ENCODE data around the gene MCU.
"Not testable (repeated sequence)": the region's sequence is repeated elsewhere in the genome, so short reads cannot be mapped to it uniquely, and the experiment has no call there.

MCU gene

DNA sequence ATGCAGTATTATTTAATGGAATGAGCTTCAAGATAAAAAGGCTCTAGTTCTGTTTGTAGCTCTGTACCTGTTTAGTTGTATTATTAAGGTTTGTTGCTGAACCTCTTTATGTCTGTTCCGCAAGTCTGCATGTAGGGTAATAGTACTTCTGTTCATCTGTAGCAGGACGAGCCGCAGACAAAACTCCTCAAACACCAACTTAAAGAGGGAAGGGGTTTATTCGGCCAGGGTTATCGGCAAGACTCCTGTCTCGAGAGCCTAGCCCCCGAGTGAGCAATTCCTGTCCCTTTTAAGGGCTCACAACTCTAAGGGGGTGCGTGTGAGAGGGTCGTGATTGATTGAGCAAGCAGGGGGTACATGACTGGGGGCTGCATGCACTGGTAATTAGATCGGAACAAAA lies 67.0 kb downstream of the MCU start:
- H3K27me3 ChIP-seq (replicated peaks in 2 of 5; ENCODE audit: control insufficient read depth in 4 of 5, insufficient read depth in 5 of 5, low read length in 4 of 5); POLR2A ChIA-PET; H3K4me1 ChIP-seq (ENCODE audit: control extremely low read depth in 1 of 4, control insufficient read depth in 4 of 4, insufficient read depth in 4 of 4, low read length in 3 of 4); H3K9me3 ChIP-seq (ENCODE audit: control extremely low read depth in 1 of 5, control insufficient read depth in 4 of 5, insufficient read depth in 2 of 5, low read depth in 1 of 5, low read length in 4 of 5); H3K36me3 ChIP-seq (ENCODE audit: control insufficient read depth in 4 of 4, insufficient read depth in 4 of 4, low read length in 3 of 4); H3K27ac ChIP-seq (ENCODE audit: insufficient read depth in 1 of 2, low read depth in 1 of 2, low read length in 2 of 2, poor library complexity in 1 of 2, severe bottlenecking in 2 of 2); CTCF ChIA-PET; DNase-seq; H3K4me3 ChIP-seq (ENCODE audit: control insufficient read depth in 1 of 7, extremely low read depth in 1 of 7, insufficient read depth in 4 of 7, low read depth in 2 of 7, low read length in 6 of 7): not testable (repeated sequence)
- WGBS (ENCODE audit: insufficient coverage): 96% methylated on average over 4 of the region's 10 CpGs

DNA sequence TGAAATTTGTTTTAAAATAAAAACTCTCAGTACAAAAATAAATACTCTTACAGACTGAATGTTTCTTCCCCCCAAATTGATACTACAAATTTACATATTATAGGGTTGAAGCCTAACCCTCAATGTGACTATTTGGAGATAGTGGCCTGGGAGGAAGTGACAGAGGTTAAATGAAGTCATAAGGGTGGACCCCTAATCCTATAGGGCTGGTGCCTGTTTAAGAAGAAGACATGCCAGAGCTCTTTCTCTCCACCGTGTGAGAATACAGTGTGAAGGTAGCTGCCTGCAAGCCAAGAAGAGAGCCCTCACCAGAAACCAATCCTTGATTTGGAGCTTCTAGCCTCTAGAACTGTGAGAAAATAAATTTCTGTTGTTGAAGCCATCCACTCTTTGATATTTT lies 67.6 kb downstream of the MCU start:
- Histone ChIP-seq H3K27me3 (replicated peaks in 2 of 5; ENCODE audit: control insufficient read depth in 4 of 5, insufficient read depth in 5 of 5, low read length in 4 of 5) (no peaks in the 10 kb centered on the region), H3K9me3 (ENCODE audit: control extremely low read depth in 1 of 5, control insufficient read depth in 4 of 5, insufficient read depth in 2 of 5, low read depth in 1 of 5, low read length in 4 of 5) (no peaks in the 10 kb centered on the region), H3K4me3 (ENCODE audit: control insufficient read depth in 1 of 7, extremely low read depth in 1 of 7, insufficient read depth in 4 of 7, low read depth in 2 of 7, low read length in 6 of 7) (no peak overlapping the region), H3K27ac (ENCODE audit: insufficient read depth in 1 of 2, low read depth in 1 of 2, low read length in 2 of 2, poor library complexity in 1 of 2, severe bottlenecking in 2 of 2) (no peak overlapping the region), H3K4me1 (ENCODE audit: control extremely low read depth in 1 of 4, control insufficient read depth in 4 of 4, insufficient read depth in 4 of 4, low read length in 3 of 4) (peaks cover 0 to 2% (median under 1%) of the 10 kb centered on the region in 4 experiments), H3K36me3 (ENCODE audit: control insufficient read depth in 4 of 4, insufficient read depth in 4 of 4, low read length in 3 of 4) (peaks cover 0 to 3% (median 2%) of the 10 kb centered on the region in 4 experiments)
- ChIA-PET POLR2A (no interaction called here), CTCF (interaction anchor here (0.9 kb wide), 1 partner anchor 20 kb away, joined by 3 read pairs; no protein-coding TSS in a partner anchor)
- whole genome bisulfite sequencing (ENCODE audit: insufficient coverage): 100% methylated on average over 1 of the region's 1 CpG
- peak in 2 of 3 donors; percentile 12 to 43 for DNase-seq

DNA sequence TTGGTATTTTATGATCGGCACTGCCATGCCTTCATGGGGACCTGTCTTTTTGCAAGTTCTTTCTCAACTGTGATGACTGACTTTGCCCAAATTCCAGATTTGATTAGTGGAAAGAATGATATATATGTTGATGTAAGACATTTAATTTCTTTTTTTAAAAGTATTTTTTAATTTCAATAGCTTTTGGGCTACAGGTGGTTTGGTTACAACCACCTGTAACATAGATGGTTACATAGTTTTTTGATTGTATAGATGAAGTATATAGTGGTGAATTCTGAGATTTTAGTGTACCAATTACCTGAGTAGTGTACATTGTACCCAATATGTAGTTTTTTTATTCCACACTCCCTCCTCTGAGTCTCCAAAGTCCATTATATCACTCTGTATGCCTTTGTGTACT lies 69.6 kb downstream of the MCU start:
- no peak for DNase-seq
- H3K9me3 ChIP-seq (ENCODE audit: control extremely low read depth in 1 of 5, control insufficient read depth in 4 of 5, insufficient read depth in 2 of 5, low read depth in 1 of 5, low read length in 4 of 5): peaks cover 0 to 4% (median 0%) of the 10 kb centered on the region in 5 experiments
- peaks cover 0 to 3% (median 1%) of the 10 kb centered on the region in 4 experiments for H3K36me3 ChIP-seq (ENCODE audit: control insufficient read depth in 4 of 4, insufficient read depth in 4 of 4, low read length in 3 of 4)
- CTCF ChIA-PET: no interaction called here
- H3K4me1 ChIP-seq (ENCODE audit: control extremely low read depth in 1 of 4, control insufficient read depth in 4 of 4, insufficient read depth in 4 of 4, low read length in 3 of 4): no peaks in the 10 kb centered on the region
- POLR2A ChIA-PET: no interaction called here
- H3K27ac ChIP-seq (ENCODE audit: insufficient read depth in 1 of 2, low read depth in 1 of 2, low read length in 2 of 2, poor library complexity in 1 of 2, severe bottlenecking in 2 of 2): no peak overlapping the region
- H3K4me3 ChIP-seq (ENCODE audit: control insufficient read depth in 1 of 7, extremely low read depth in 1 of 7, insufficient read depth in 4 of 7, low read depth in 2 of 7, low read length in 6 of 7): no peak overlapping the region
- WGBS (ENCODE audit: insufficient coverage): no CpG with 5 or more reads among the region's 1 CpG
- no peaks in the 10 kb centered on the region for H3K27me3 ChIP-seq (replicated peaks in 2 of 5; ENCODE audit: control insufficient read depth in 4 of 5, insufficient read depth in 5 of 5, low read length in 4 of 5)

DNA sequence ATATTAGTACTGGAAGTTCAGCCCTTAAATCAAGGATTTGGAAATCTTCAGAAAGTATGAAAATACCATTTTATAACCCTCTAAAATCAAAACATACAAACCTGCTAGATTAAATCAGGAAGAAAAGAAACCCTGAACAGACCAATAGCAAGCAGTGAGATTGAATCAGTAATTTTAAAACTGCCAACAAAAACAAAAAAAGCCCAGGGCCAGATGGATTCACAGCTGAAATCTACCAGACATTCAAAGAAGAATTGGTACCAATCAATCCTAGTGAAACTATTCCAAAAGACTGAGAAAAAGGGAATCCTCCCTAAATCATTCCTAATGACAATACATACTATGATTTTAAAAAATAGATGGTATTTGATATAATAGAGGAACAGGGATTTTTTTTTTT lies 70.1 kb downstream of the MCU start:
- no peak for DNase-seq
- Histone ChIP-seq H3K9me3 (ENCODE audit: control extremely low read depth in 1 of 5, control insufficient read depth in 4 of 5, insufficient read depth in 2 of 5, low read depth in 1 of 5, low read length in 4 of 5) (peaks cover 0 to 4% (median 0%) of the 10 kb centered on the region in 5 experiments), H3K27me3 (replicated peaks in 2 of 5; ENCODE audit: control insufficient read depth in 4 of 5, insufficient read depth in 5 of 5, low read length in 4 of 5) (no peaks in the 10 kb centered on the region), H3K4me3 (ENCODE audit: control insufficient read depth in 1 of 7, extremely low read depth in 1 of 7, insufficient read depth in 4 of 7, low read depth in 2 of 7, low read length in 6 of 7) (no peak overlapping the region), H3K27ac (ENCODE audit: insufficient read depth in 1 of 2, low read depth in 1 of 2, low read length in 2 of 2, poor library complexity in 1 of 2, severe bottlenecking in 2 of 2) (no peak overlapping the region), H3K4me1 (ENCODE audit: control extremely low read depth in 1 of 4, control insufficient read depth in 4 of 4, insufficient read depth in 4 of 4, low read length in 3 of 4) (no peaks in the 10 kb centered on the region), H3K36me3 (ENCODE audit: control insufficient read depth in 4 of 4, insufficient read depth in 4 of 4, low read length in 3 of 4) (peaks cover 0 to 3% (median 1%) of the 10 kb centered on the region in 4 experiments)
- ChIA-PET CTCF (no interaction called here), POLR2A (no interaction called here)

DNA sequence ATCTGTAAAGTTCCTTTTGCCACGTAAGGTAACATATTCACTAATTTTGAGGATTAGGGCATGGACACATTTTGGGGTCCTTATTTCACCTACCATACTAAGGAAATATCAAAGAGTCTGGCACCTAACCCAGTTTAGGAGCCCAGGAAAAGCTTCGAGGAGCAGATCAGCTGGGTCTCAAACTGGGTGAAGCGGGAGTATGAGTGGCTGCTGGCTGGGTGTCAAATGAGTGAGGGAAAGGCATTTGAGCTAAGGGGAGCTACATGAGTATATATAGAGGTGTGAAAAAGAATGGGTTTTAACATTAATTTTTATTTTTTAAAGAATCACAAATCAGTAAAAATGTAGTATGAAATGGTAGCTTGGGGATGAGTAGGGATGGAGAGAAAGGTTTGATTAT lies 71.3 kb downstream of the MCU start:
- Histone ChIP-seq H3K36me3 (ENCODE audit: control insufficient read depth in 4 of 4, insufficient read depth in 4 of 4, low read length in 3 of 4) (peaks cover 0 to 3% (median 1%) of the 10 kb centered on the region in 4 experiments), H3K27me3 (replicated peaks in 2 of 5; ENCODE audit: control insufficient read depth in 4 of 5, insufficient read depth in 5 of 5, low read length in 4 of 5) (no peaks in the 10 kb centered on the region), H3K4me1 (ENCODE audit: control extremely low read depth in 1 of 4, control insufficient read depth in 4 of 4, insufficient read depth in 4 of 4, low read length in 3 of 4) (no peaks in the 10 kb centered on the region), H3K4me3 (ENCODE audit: control insufficient read depth in 1 of 7, extremely low read depth in 1 of 7, insufficient read depth in 4 of 7, low read depth in 2 of 7, low read length in 6 of 7) (no peak overlapping the region), H3K9me3 (ENCODE audit: control extremely low read depth in 1 of 5, control insufficient read depth in 4 of 5, insufficient read depth in 2 of 5, low read depth in 1 of 5, low read length in 4 of 5) (peaks cover 0 to 6% (median 0%) of the 10 kb centered on the region in 5 experiments), H3K27ac (ENCODE audit: insufficient read depth in 1 of 2, low read depth in 1 of 2, low read length in 2 of 2, poor library complexity in 1 of 2, severe bottlenecking in 2 of 2) (no peak overlapping the region)
- 100% methylated on average over 3 of the region's 3 CpGs for WGBS (ENCODE audit: insufficient coverage)
- CTCF ChIA-PET: interaction anchor here (1.0 to 1.6 kb wide), 2 partner anchors 9 to 11 kb away, joined by 3 to 4 read pairs; no protein-coding TSS in a partner anchor
- no peak for DNase-seq
- POLR2A ChIA-PET: no interaction called here

DNA sequence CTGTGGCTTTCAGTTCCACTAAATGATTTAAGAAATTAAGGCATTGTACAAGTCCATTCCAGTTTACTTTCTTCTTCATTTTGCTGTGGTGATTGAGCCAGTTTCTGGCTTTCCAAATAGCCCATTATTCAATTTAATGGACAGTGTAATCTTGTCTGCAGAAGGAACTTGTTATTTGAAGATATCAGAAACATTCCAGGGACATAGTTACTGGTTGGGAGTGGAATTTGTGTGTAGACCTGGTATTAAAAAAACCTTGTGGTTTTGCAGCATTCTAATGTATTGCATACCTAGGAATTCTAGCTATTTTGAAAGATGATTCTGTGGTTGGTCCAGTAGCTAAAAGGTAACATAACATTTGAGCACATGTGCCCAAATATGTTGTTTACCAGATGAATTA lies 72.2 kb downstream of the MCU start:
- Histone ChIP-seq H3K9me3 (ENCODE audit: control extremely low read depth in 1 of 5, control insufficient read depth in 4 of 5, insufficient read depth in 2 of 5, low read depth in 1 of 5, low read length in 4 of 5) (peaks cover 0 to 6% (median 0%) of the 10 kb centered on the region in 5 experiments), H3K4me3 (ENCODE audit: control insufficient read depth in 1 of 7, extremely low read depth in 1 of 7, insufficient read depth in 4 of 7, low read depth in 2 of 7, low read length in 6 of 7) (no peak overlapping the region), H3K27ac (ENCODE audit: insufficient read depth in 1 of 2, low read depth in 1 of 2, low read length in 2 of 2, poor library complexity in 1 of 2, severe bottlenecking in 2 of 2) (no peak overlapping the region), H3K36me3 (ENCODE audit: control insufficient read depth in 4 of 4, insufficient read depth in 4 of 4, low read length in 3 of 4) (peaks cover 0 to 5% (median 1%) of the 10 kb centered on the region in 4 experiments), H3K27me3 (replicated peaks in 2 of 5; ENCODE audit: control insufficient read depth in 4 of 5, insufficient read depth in 5 of 5, low read length in 4 of 5) (no peaks in the 10 kb centered on the region), H3K4me1 (ENCODE audit: control extremely low read depth in 1 of 4, control insufficient read depth in 4 of 4, insufficient read depth in 4 of 4, low read length in 3 of 4) (no peaks in the 10 kb centered on the region)
- DNase-seq: no peak
- CTCF ChIA-PET: interaction anchor here (1.6 kb wide), 1 partner anchor 10 kb away, joined by 4 read pairs; no protein-coding TSS in a partner anchor
- POLR2A ChIA-PET: no interaction called here

DNA sequence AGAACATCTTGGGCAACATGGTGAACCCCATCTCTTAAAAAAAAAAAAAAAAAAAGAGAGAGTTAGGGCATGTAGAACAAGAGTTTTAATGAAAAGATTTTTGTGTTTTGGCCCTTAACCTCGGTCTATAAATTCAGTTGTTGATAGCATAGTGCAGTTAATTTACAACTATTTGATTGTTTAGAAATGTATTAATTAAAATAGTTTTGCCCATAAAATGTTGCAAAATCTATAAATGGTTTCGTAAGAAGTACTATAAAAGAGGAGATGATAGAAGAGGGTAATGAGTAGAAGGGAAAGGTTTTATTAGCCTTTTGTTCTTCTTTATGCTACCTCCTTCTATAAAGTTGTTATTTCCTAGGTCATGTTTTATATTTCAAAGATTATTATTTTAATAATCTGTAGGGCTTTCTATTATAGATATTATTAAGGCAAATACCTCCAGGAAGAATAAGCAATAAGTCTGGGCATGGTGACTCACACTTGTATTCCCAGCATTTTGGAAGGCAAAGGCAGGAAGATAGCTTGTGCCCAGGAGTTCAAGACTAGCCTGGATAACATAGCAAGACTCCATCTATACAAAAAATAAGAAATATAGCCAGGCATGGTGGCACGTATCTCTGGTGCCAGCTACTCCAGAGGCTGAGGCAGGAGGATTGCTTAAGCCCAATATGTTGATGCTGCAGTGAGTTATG lies 73.3 kb downstream of the MCU start:
- Histone ChIP-seq H3K9me3 (ENCODE audit: control extremely low read depth in 1 of 5, control insufficient read depth in 4 of 5, insufficient read depth in 2 of 5, low read depth in 1 of 5, low read length in 4 of 5) (peaks cover 0 to 10% (median 1%) of the 10 kb centered on the region in 5 experiments), H3K27ac (ENCODE audit: insufficient read depth in 1 of 2, low read depth in 1 of 2, low read length in 2 of 2, poor library complexity in 1 of 2, severe bottlenecking in 2 of 2) (no peak overlapping the region), H3K4me1 (ENCODE audit: control extremely low read depth in 1 of 4, control insufficient read depth in 4 of 4, insufficient read depth in 4 of 4, low read length in 3 of 4) (no peaks in the 10 kb centered on the region), H3K27me3 (replicated peaks in 2 of 5; ENCODE audit: control insufficient read depth in 4 of 5, insufficient read depth in 5 of 5, low read length in 4 of 5) (no peaks in the 10 kb centered on the region), H3K4me3 (ENCODE audit: control insufficient read depth in 1 of 7, extremely low read depth in 1 of 7, insufficient read depth in 4 of 7, low read depth in 2 of 7, low read length in 6 of 7) (no peak overlapping the region), H3K36me3 (ENCODE audit: control insufficient read depth in 4 of 4, insufficient read depth in 4 of 4, low read length in 3 of 4) (peaks cover 0 to 5% (median 2%) of the 10 kb centered on the region in 4 experiments)
- POLR2A ChIA-PET: interaction anchor here (0.6 kb wide), 1 partner anchor 560 kb away, joined by 4 read pairs; no protein-coding TSS in a partner anchor
- DNase-seq: no peak
- 100% methylated on average over 1 of the region's 3 CpGs for WGBS (ENCODE audit: insufficient coverage)
- CTCF ChIA-PET: interaction anchor here (0.9 kb wide), 1 partner anchor 9 kb away, joined by 3 read pairs; no protein-coding TSS in a partner anchor

Measured in common myeloid progenitor, CD34-positive (primary cell).